NCI-H2227 (cell line): ENCODE measurements around the gene MAP4.
"Not testable (repeated sequence)": the region's sequence is repeated elsewhere in the genome, so short reads cannot be mapped to it uniquely, and the experiment has no call there.

ENCODE experiments used
- DNase-seq: peaks from one replicate; lab custom pipeline; 2025; ENCODE audit not compliant: unreplicated experiment; lab: John Stamatoyannopoulos, UW

The MAP4 gene

GRCh38 chr3:47897954-47898353 lies 118.3 kb downstream of the MAP4 start:
- DNase-seq = no peak

- no peak for DNase-seq
Observed at GRCh38 chr3:47896736-47897135, 119.5 kb downstream of the MAP4 start.

- DNase-seq = no peak
Observed at GRCh38 chr3:47895241-47895640, 121.0 kb downstream of the MAP4 start.

DNA sequence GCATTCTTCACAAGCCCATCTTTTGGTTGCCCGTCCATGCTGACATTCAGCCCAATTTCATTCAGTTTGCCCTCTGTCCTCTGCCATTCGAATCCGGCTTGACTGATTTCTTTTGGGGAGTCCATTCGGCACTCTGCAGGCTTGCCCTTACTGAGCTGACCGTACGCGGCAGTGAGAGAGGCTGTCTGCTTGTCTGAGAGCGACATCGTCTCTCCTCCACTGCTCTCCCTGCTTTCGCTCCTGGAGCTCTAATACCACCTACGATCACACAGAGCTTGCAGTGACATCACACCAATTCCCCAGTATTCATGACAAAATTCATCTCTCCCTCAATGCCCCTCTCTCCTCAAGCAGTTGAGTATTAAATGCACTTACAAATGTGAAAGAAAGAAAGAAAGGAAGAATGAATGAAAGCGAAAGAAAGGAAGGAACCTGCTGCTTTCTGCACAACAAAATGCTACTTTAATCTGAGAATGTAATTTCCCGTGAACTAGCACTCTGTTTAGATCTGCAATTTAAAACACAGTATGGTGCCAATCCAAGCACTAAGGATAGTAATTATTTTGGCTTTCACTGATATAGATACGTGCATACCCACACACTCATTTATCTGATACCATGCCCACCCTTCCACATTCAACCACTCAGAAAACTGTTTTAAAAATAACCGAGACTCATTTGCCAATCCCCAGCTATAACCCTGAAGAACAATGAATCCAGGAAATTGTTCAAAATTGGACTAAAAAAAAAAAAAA lies 123.8 kb downstream of the MAP4 start:
- DNase-seq = peak; percentile 60

DNA sequence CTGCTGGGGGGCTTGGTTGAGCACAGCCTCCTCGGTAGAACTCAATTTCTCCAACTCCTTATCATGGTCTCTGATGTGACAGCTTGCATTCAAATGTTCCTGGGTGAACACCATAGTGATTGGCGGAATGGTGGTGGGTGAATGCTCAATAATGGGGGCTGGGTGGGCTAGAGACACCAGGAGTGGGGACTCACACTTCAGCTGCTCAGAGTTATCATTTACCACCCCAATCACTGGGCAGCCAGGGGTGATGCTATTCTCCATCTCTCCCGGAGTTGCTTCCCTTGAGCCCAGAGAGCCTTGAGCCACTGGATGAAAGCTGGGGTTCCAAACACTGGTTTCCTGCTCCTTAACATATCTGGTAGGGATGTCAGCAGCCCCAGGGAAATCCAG lies 124.6 kb downstream of the MAP4 start:
- DNase-seq = no peak

DNA sequence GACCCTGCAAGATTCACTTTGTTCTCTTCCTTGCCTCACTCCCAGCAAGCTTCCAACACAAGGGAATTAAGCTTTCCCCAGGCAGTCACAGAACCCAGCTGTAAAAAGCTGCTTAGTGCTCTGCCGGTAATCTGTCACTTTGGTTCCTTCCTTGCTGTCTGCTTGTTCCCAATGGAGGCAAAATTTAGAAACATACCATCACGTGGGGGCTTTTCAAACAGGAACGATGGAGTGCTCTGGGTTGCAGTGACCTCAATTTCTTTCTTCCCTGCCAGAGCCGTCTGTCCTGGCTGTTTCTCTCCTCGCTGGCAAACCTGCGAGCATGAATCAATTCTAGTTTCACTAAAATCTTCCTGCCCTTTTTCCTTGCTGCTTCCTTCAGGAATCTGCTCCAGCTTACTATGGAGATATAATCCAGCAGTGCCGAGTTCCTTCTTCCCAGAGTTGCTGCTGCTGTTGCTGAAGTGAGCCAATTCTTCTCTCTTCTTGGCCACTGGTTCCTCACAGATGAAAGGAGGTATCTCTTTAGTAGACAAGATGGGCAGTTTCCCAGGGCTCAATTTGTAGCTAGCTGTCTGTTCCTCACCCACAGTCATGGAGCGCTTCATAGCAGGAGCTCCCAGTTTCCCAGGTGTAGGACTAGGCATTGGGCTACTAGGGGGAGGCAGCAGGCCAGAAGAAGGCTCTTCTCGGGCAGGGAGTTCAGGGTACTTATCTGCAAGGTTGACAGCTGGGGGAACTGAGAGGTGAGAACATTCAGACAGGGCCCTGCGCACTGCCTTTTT lies 125.2 kb downstream of the MAP4 start:
- DNase-seq = no peak

- peak; percentile 2 for DNase-seq
Observed at GRCh38 chr3:47890126-47890827, 125.9 kb downstream of the MAP4 start.

GRCh38 chr3:47888986-47889757 lies 127.0 kb downstream of the MAP4 start:
- no peak for DNase-seq

DNA sequence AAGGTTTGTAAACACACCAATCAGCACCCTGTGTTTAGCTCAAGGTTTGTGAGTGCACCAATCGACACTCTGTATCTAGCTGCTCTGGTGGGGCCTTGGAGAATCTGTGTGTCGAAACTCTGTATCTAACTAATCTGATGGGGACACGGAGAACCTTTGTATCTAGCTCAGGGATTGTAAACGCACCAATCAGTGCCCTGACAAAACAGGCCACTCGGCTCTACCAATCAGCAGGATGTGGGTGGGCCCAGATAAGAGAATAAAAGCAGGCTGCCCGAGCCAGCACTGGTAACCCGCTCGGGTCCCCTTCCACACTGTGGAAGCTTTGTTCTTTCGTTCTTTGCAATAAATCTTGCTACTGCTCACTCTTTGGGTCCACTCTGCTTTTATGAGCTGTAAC lies 128.2 kb downstream of the MAP4 start:
- not testable (repeated sequence) for DNase-seq

GRCh38 chr3:47885168-47885567 lies 131.0 kb downstream of the MAP4 start:
- no peak for DNase-seq

DNA sequence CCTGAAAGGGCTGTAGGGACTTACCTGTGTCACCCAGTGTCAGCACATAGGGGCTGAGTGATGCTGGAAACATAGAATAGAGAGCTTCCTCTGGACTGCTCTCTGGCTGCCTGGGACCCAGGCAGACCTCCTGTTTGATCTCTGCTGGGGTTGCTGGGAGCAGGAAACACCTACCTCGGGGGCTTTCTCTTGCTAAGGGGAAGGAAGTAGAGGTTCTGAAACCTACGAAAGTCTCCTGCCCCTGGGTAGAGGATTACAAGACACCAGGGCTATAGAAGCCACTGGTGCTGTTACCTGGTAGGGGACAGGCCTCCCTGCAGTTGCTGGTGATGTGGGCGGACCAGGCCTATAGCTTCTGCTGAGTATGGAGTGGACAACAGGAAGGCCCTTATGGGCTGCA lies 131.6 kb downstream of the MAP4 start:
- DNase-seq = no peak

DNA sequence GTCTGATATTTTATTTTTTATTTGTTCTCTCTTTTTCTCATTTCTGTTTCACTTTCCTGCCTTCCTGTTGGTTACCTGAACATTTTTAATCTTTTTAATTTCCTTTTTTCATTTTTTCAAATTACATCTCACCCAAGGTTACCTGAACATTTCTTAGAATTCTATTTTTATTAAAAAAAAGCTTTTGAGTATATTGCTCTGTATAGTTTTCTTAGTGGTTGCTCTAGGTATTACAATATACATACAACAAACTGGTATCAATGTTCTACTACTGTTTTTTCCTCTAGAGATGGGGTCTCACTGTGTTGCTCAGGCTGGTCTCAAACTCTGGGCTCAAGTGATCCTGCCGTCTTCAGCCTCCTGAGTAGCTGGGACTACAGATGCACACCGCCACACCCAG lies 133.9 kb downstream of the MAP4 start:
- DNase-seq = no peak

- DNase-seq = no peak
Observed at GRCh38 chr3:47877719-47878118, 138.5 kb downstream of the MAP4 start.

- no peak for DNase-seq
Observed at GRCh38 chr3:47877290-47877689, 138.9 kb downstream of the MAP4 start.

DNA sequence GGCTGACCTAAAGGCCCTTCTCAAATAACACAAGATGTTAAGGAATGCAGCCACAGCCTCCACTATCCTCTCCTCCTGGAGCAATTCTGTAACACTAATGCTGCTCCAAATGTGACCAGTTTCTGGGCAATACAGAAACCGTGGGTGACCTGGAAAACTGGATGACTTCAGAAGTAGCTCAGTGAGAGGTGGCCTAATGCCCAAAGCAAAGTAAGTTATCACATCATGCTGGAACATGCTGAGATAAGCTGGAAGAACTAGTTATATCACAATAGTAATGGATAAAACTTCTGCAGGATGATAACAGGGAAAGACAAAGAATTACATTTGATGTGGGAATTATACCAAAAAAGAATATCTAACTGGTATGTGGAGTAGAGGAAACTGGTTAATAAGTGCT lies 141.3 kb downstream of the MAP4 start:
- no peak for DNase-seq

DNA sequence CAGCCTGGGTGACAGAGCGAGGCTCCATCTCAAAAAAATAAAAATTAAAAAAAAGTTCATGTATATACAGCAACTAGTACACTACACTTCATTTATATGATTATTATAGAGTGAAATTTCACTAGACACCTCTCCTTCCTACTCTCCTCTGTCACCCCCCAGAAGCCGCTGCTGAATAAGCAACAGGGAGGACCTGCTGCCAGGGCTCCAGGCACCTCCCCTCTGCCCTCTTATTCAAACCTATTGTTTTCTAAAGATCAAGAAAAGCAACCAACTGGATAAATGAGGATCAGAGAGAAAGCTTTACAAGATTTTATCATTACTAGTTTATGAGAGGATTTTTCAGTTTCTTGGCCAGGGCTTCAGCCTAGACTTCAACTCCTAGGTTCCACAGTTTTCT lies 141.8 kb downstream of the MAP4 start:
- DNase-seq = no peak

- no peak for DNase-seq
Observed at GRCh38 chr3:47872916-47873315, 143.3 kb downstream of the MAP4 start.

GRCh38 chr3:47871389-47871788 lies 144.8 kb downstream of the MAP4 start:
- no peak for DNase-seq

DNA sequence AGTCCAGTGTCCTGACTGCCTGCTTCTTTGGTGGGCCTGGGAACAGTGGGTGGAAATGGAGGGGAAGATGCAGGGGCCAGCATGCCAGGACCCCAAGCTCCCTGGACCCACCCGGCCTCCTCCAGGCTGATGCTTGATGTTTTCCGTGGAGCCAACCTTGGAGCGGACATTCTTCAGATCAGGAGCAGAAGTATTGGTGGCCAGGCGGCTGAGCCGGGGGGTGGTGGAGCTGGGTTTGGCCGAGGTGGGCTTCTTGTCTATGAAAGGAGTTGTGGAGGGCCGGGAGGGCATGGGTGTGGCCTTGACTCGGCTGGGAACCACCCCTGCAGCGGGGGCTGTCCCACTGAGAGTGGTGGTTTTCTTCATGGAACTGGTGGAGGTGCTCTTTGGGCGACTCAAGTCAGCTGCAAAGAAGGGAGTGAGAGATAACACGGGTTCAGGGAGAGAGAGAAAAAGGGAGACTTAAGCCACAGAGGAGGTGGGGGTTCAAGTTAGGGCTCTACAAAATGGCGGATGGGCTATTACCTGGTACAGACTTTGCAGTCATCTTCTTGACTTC lies 145.4 kb downstream of the MAP4 start:
- no peak for DNase-seq

DNA sequence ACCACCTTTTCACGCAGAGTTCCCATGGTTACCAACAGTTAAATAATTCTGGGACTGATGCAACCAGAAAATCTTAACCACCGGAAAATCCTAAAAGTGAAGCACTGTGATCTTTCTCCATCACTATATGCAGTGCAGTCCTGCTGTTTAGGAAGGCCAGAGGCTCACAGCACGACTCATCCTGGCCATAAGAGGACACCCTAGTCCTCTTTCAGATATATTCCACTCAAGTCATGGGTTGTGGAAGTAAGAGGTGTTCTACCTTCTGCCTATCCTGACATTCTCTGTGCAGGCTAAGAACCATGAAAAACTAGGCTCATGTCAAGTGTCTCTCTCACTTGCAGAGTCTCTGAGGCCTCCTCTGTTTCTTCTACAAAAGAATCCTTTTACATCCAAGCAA lies 146.1 kb downstream of the MAP4 start:
- DNase-seq = no peak

DNA sequence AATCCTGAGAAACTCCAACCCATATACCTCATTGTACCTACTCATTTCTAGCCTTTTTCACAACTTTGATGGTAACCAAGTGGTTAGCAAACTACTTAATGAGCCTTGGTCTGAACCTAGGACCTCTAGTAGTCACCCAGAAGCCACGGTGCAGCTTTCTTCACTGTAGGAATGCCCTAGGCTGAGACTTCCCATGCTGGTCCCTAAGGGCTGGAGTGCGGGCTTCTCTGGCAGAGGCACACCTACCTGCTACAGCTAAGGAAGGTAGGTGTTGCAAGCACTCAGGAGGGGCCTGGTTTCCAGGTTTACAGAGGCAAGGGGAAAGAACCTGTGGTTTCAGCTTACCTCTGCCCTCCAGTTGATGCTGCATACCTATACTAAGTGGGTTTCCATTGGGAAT lies 147.9 kb downstream of the MAP4 start:
- no peak for DNase-seq
